Testis (tissue), 2 donors: ENCODE data around the gene IRX4.

Experiments used
- CTCF ChIP-seq, 3 experiments: fragments of 450-650 bp in 2 of 3; fragments of 200-600 bp in 1 of 3; sonication (generic) in 1 of 3; IDR thresholded peaks; one replicate each; pipeline ENCODE4 v1.5.1; 2016 to 2019; ENCODE audit warnings: antibody characterized with exemption in 3 of 3, mild to moderate bottlenecking in 2 of 3, moderate library complexity in 1 of 3
- POLR2A ChIP-seq: fragments of 450-650 bp; IDR thresholded peaks from one replicate; pipeline ENCODE4 v1.6.1; 2017; ENCODE audit warnings: antibody characterized with exemption, mild to moderate bottlenecking, moderate library complexity

- TF ChIP-seq CTCF (IDR thresholded peaks at IDR 0.05) (no peak), POLR2A (no peak)
Observed at GRCh38 chr5:1914471-1914870, 31.7 kb upstream of the IRX4 start.
